Activated naive CD8-positive, alpha-beta T cell treated with anti-CD3 and anti-CD28 coated beads for 36 hours (primary cell): ENCODE data around the gene PFN1. TPM values are rescaled to one million over a fixed set of nuclear protein-coding genes. Genes with fewer than 3 reads are reported as not detected.

Experiments
- DNase-seq: peaks from one replicate; pipeline ENCODE4 v3.0.0; 2021
- H3K27ac Mint-ChIP-seq: one replicate; pipeline ENCODE4 v1.8.0; 2022; ENCODE audit warnings: mild to moderate bottlenecking, moderate library complexity, mixed read lengths
- H3K27me3 Mint-ChIP-seq: one replicate; pipeline ENCODE4 v1.8.0; 2022; ENCODE audit warnings: mild to moderate bottlenecking, mixed read lengths
- H3K36me3 Mint-ChIP-seq: one replicate; pipeline ENCODE4 v1.8.0; 2021; ENCODE audit warnings: mild to moderate bottlenecking, mixed read lengths
- H3K4me1 Mint-ChIP-seq: one replicate; pipeline ENCODE4 v1.8.0; 2021; ENCODE audit warnings: mixed read lengths
- H3K4me3 Mint-ChIP-seq: one replicate; pipeline ENCODE4 v1.8.0; 2022; ENCODE audit warnings: mild to moderate bottlenecking, moderate library complexity, mixed read lengths
- H3K9me3 Mint-ChIP-seq: one replicate; pipeline ENCODE4 v1.8.0; 2022; ENCODE audit warnings: mixed read lengths
- total RNA-seq, 2 experiments: library from RNA; stranded (reverse); gene quantifications; one replicate each; pipeline ENCODE4 v1.2.3, GENCODE V29; 2021

PFN1 gene
- total RNA-seq, 2 experiments from 2014 or later, result 1,791 to 1,802 TPM

DNA sequence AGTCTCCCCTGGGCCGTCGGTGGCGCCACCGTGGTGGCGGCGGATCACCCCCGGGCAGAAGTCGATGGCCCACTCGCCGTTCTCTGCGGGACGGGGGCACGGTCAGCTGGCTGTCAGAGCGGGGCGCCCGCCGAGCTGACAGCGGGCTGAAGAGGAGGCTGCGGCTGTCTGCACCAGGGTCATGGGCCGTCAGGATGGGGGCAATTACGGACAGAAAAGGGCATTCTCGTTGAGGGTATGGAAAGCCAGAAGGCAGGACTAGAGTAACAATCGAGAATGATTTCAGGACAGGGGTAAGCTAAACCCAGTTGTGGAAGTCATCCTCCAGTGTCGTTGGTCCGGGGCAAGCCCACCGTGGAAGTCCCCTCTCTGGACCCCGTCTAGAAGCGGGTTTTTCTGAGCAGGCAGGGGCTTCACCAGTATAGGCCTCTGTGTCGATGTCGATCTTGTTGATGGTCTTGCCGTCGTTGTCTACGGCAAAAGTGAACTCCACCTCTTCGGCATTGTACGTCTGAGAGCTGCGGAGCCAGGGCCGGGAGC, 47.2 kb downstream of the PFN1 start:
- Mint-ChIP-seq H3K4me1 (peaks cover 33% of the 10 kb centered on the region), H3K27me3 (no peaks in the 10 kb centered on the region), H3K36me3 (peaks cover 10% of the 10 kb centered on the region), H3K4me3 (peak overlapping the region; percentile 87), H3K27ac (peak overlapping the region; percentile 54), H3K9me3 (no peaks in the 10 kb centered on the region)
- DNase-seq, result no peak

DNA sequence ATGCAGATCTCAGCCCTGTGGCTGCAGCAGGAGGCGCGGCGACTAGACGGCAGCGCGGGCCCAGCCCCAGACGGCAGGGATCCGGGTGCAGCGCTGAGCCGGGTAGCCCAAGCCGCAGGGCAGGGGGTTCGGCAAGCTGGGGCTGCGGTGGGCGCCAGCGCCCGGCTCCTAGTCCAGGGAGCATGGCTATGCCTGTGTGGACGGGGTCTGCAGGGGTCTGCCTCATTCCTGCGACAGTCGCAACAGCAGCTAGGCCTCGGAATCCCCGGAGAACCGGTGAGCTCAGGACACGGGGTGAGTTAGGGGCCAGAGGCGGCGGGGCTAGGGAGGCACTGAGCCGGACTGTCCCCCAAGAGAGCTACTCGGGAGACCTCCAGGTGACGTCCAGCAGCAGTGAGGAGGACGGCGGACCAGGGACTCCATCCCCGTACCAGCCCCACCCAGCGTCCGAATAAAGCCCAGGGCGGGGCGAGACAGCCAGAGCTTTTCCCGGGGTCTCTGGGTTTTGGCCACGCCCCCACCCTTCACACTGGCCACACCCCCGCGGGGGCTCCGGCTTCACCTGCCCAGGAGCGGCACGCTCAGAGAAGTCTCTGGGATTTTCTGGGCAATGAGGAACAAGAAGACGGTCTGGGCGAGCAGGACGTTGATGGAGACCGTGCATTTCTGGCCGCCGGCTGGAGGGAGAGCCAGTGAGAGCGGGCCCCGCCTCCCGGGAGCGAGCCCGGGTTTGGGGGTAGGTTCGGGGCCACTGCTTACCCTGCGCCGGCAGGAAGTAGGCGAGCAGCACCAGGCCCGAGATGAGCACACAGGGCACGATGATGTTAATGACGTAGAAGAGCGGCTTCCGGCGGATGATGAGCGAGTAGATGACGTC, 47.9 kb downstream of the PFN1 start:
- peak overlapping the region; percentile 93 for H3K27ac Mint-ChIP-seq
- peaks cover 12% of the 10 kb centered on the region for H3K36me3 Mint-ChIP-seq
- no peaks in the 10 kb centered on the region for H3K27me3 Mint-ChIP-seq
- peaks cover 33% of the 10 kb centered on the region for H3K4me1 Mint-ChIP-seq
- H3K9me3 Mint-ChIP-seq, result no peaks in the 10 kb centered on the region
- peak overlapping the region; percentile 87 for H3K4me3 Mint-ChIP-seq
- peak; percentile 58 for DNase-seq

- Mint-ChIP-seq H3K36me3 (peaks cover 12% of the 10 kb centered on the region), H3K27me3 (no peaks in the 10 kb centered on the region), H3K9me3 (no peaks in the 10 kb centered on the region), H3K27ac (peak within 1 kb of the TSS; percentile 93), H3K4me3 (peak within 1 kb of the TSS; percentile 87), H3K4me1 (peaks cover 31% of the 10 kb centered on the region)
- peak; percentile 97 for DNase-seq
These were observed 48.7 kb downstream of the PFN1 start, which contains the start of gene C17orf107 for GRCh38 chr17:4899341-4900230. Gene C17orf107 (plus strand): TSS chr17:4899536. CDS start chr17:4899763, 227 bp downstream.

DNA sequence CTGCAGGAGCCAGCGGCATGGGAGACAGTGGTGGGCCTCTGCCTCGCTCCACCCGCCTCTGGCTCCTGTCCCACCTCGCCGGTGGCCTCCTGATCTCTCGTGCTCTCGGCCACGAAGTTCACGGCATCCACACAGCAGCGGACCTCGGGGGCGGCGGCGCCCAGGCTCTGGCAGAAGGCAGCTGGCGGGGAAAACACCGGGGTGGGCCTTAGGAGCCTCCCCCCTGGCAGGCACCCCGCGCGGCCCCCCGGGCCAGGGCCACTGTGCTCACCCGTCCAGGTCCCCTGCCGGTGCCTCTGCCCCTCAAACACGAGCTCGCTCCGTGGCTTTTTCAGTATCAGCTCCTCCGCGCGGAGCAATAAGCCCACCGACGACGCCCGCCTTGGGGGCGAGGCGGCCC, 49.4 kb downstream of the PFN1 start:
- DNase-seq, result peak; percentile 21
- no peaks in the 10 kb centered on the region for H3K27me3 Mint-ChIP-seq
- no peaks in the 10 kb centered on the region for H3K9me3 Mint-ChIP-seq
- H3K4me1 Mint-ChIP-seq, result peaks cover 29% of the 10 kb centered on the region
- no peak overlapping the region for H3K27ac Mint-ChIP-seq
- peaks cover 12% of the 10 kb centered on the region for H3K36me3 Mint-ChIP-seq
- H3K4me3 Mint-ChIP-seq, result peak overlapping the region; percentile 53

DNA sequence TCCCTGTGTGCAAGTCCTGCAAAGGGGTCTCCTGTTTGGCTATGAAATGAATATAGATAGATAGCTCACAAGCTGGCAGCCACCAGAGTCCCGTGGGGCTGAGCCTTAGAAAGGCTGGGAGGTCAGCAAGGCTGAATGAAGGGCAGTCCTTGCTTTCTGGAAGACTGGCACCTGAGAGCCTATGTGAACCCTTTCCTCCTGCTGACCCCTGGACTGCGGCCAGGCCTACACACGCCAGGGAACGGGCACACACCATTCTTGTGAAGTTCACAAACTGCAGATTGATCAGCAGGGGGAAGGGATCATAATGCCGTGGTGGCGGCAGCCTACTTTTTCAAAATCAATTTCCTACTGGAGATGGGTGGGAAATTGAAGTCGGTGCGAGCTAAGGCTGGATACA, 50.0 kb downstream of the PFN1 start:
- Mint-ChIP-seq H3K4me3 (peak overlapping the region; percentile 53), H3K9me3 (no peaks in the 10 kb centered on the region), H3K4me1 (peaks cover 25% of the 10 kb centered on the region), H3K27me3 (no peaks in the 10 kb centered on the region), H3K36me3 (peaks cover 12% of the 10 kb centered on the region), H3K27ac (no peak overlapping the region)
- DNase-seq, result no peak

DNA sequence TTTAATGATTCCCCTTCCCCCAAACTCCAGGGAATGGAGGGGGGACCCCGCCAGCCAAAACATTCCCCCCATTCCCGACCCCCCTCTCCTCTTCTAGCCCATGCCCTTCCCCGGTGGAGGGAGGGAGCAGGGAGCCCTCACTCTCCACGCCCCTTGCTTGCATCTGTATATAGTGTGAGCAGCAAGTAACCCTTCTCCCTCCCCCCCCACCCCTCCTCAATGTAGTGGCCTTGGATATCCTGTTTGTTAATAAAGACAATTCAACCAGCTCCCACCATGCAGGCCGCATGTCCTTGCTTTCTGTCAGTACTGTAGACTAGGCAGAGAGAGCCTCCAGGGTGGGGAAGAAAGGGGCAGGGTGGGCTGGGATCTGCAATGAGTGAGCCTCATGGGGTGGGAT, 50.5 kb downstream of the PFN1 start:
- no peak overlapping the region for H3K4me3 Mint-ChIP-seq
- no peak overlapping the region for H3K27ac Mint-ChIP-seq
- no peak for DNase-seq
- no peaks in the 10 kb centered on the region for H3K27me3 Mint-ChIP-seq
- H3K9me3 Mint-ChIP-seq, result no peaks in the 10 kb centered on the region
- H3K36me3 Mint-ChIP-seq, result peaks cover 12% of the 10 kb centered on the region
- H3K4me1 Mint-ChIP-seq, result peaks cover 19% of the 10 kb centered on the region

DNA sequence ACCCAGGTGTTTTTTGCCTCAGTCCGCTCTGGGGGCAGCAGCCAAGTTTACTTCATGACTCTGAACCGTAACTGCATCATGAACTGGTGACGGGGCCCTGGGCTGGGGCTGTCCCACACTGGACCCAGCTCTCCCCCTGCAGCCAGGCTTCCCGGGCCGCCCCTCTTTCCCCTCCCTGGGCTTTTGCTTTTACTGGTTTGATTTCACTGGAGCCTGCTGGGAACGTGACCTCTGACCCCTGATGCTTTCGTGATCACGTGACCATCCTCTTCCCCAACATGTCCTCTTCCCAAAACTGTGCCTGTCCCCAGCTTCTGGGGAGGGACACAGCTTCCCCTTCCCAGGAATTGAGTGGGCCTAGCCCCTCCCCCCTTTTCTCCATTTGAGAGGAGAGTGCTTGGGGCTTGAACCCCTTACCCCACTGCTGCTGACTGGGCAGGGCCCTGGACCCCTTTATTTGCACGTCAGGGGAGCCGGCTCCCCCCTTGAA, 51.1 kb downstream of the PFN1 start:
- peaks cover 14% of the 10 kb centered on the region for H3K4me1 Mint-ChIP-seq
- peaks cover 12% of the 10 kb centered on the region for H3K36me3 Mint-ChIP-seq
- no peak overlapping the region for H3K27ac Mint-ChIP-seq
- H3K4me3 Mint-ChIP-seq, result no peak overlapping the region
- no peaks in the 10 kb centered on the region for H3K27me3 Mint-ChIP-seq
- H3K9me3 Mint-ChIP-seq, result no peaks in the 10 kb centered on the region
- DNase-seq, result no peak

GRCh38 chr17:4896332-4897197, 51.8 kb downstream of the PFN1 start:
- no peaks in the 10 kb centered on the region for H3K9me3 Mint-ChIP-seq
- no peak for DNase-seq
- peaks cover 12% of the 10 kb centered on the region for H3K36me3 Mint-ChIP-seq
- no peak overlapping the region for H3K27ac Mint-ChIP-seq
- H3K4me3 Mint-ChIP-seq, result no peak overlapping the region
- no peaks in the 10 kb centered on the region for H3K27me3 Mint-ChIP-seq
- peaks cover 12% of the 10 kb centered on the region for H3K4me1 Mint-ChIP-seq

DNA sequence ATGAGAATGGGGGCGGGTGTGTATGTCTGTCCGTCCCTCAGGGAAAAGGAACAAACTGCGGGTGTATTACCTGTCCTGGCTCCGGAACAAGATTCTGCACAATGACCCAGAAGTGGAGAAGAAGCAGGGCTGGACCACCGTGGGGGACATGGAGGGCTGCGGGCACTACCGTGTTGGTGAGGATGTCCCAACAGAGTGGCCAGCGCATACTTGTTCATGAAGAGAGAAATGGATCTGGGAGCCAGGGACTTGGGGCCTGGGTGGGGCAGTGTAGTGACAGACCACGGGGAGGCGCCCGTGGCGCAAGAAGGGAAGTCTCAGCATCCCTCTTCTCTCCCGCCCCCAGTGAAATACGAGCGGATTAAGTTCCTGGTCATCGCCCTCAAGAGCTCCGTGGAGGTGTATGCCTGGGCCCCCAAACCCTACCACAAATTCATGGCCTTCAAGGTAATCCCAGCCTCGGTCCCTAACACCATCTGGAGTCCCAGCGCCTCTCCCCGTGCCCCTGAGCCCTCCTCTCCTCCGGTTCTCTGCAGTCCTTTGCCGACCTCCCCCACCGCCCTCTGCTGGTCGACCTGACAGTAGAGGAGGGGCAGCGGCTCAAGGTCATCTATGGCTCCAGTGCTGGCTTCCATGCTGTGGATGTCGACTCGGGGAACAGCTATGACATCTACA, 52.5 kb downstream of the PFN1 start:
- no peak for DNase-seq
- Mint-ChIP-seq H3K27me3 (no peaks in the 10 kb centered on the region), H3K4me1 (peaks cover 11% of the 10 kb centered on the region), H3K4me3 (no peak overlapping the region), H3K9me3 (no peaks in the 10 kb centered on the region), H3K36me3 (peaks cover 4% of the 10 kb centered on the region), H3K27ac (no peak overlapping the region)

Other genes with a start within 250 kb of the PFN1 start
- gene PELP1, start 244.4 kb downstream of the PFN1 start, total RNA-seq, result 100 to 1,000 TPM; 110 to 122 TPM
- gene ARRB2, start 237.9 kb downstream of the PFN1 start, total RNA-seq, result 100 to 1,000 TPM; 161 to 170 TPM
- 10 to 100 TPM; 18.3 to 21.0 TPM for gene MED11, start 217.1 kb downstream of the PFN1 start, total RNA-seq
- not detected for gene ZMYND15, start 208.7 kb downstream of the PFN1 start, total RNA-seq
- gene CXCL16, start 208.6 kb downstream of the PFN1 start, total RNA-seq, result 1 to 10 TPM; 2.0 to 3.3 TPM
- gene TM4SF5, start 176.6 kb downstream of the PFN1 start, total RNA-seq, result not detected
- not detected for gene VMO1, start 162.2 kb downstream of the PFN1 start, total RNA-seq
- not detected for gene GLTPD2, start 159.6 kb downstream of the PFN1 start, total RNA-seq
- 100 to 1,000 TPM; 146 to 154 TPM for gene PSMB6, start 152.4 kb downstream of the PFN1 start, total RNA-seq
- 1 to 10 TPM; 4.2 to 5.4 TPM for gene PLD2, start 141.4 kb downstream of the PFN1 start, total RNA-seq
- 10 to 100 TPM; 34.7 to 37.7 TPM for gene MINK1, start 115.2 kb downstream of the PFN1 start, total RNA-seq
- 1 to 10 TPM; 2.2 to 2.3 TPM for gene C17orf107, start 49.0 kb downstream of the PFN1 start, total RNA-seq
- gene CHRNE, start 45.4 kb downstream of the PFN1 start, total RNA-seq, result under 1 TPM; 0.42 to 0.47 TPM
- gene GP1BA, start 16.3 kb downstream of the PFN1 start, total RNA-seq, result not detected
- gene SLC25A11, start 8.5 kb downstream of the PFN1 start, total RNA-seq, result 10 to 100 TPM; 80.9 to 89.3 TPM
- 100 to 1,000 TPM; 165 to 166 TPM for gene RNF167, start 8.3 kb downstream of the PFN1 start, total RNA-seq
- 10 to 100 TPM; 27.8 to 30.7 TPM for gene ENO3, start 2.6 kb upstream of the PFN1 start, total RNA-seq
- gene SPAG7, start 19.3 kb upstream of the PFN1 start, total RNA-seq, result 10 to 100 TPM; 62.2 to 63.6 TPM
- 100 to 1,000 TPM; 107 to 108 TPM for gene CAMTA2, start 39.1 kb upstream of the PFN1 start, total RNA-seq
- under 1 TPM; 0.29 to 0.36 TPM for gene INCA1, start 49.0 kb upstream of the PFN1 start, total RNA-seq
- 10 to 100 TPM; 49.9 to 51.1 TPM for gene KIF1C, start 49.4 kb upstream of the PFN1 start, total RNA-seq
- gene SLC52A1, start 86.9 kb upstream of the PFN1 start, total RNA-seq, result not detected
- gene ZFP3, start 129.9 kb upstream of the PFN1 start, total RNA-seq, result 1 to 10 TPM; 2.3 to 2.4 TPM
- 10 to 100 TPM; 24.0 to 27.5 TPM for gene ZNF232, start 163.3 kb upstream of the PFN1 start, total RNA-seq
- gene USP6, start 167.5 kb upstream of the PFN1 start, total RNA-seq, result under 1 TPM; 0.04 to 0.10 TPM
- 1 to 10 TPM; 6.8 to 7.7 TPM for gene ZNF594, start 243.3 kb upstream of the PFN1 start, total RNA-seq